ENCODE measurements around the gene NR3C2. TPM values are rescaled to one million over a fixed set of nuclear protein-coding genes. Genes with fewer than 3 reads are reported as not detected.

NR3C2 gene
- polyA plus RNA-seq, 3 donors = 0.09 to 0.27 (median 0.20) TPM

DNA sequence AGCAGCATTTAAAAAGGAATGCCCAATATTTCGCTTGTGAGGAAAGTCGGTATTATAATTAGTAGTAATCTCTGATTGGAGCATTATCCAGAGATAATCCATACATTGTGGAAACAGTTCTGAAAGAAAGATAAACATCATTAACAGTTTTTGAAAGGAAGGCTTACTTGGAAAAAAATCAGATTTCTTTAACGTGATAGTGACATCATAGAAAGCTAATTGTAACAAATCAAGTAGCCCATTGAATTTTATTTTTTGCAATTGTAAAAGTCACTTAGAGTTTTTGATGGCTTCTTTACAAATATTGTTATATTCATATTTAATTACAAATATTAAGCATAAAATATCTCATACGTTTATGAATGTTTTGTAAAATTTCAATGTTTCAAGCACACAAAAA, 11.6 kb upstream of the NR3C2 start:
- TF ChIP-seq, protein P1, sequence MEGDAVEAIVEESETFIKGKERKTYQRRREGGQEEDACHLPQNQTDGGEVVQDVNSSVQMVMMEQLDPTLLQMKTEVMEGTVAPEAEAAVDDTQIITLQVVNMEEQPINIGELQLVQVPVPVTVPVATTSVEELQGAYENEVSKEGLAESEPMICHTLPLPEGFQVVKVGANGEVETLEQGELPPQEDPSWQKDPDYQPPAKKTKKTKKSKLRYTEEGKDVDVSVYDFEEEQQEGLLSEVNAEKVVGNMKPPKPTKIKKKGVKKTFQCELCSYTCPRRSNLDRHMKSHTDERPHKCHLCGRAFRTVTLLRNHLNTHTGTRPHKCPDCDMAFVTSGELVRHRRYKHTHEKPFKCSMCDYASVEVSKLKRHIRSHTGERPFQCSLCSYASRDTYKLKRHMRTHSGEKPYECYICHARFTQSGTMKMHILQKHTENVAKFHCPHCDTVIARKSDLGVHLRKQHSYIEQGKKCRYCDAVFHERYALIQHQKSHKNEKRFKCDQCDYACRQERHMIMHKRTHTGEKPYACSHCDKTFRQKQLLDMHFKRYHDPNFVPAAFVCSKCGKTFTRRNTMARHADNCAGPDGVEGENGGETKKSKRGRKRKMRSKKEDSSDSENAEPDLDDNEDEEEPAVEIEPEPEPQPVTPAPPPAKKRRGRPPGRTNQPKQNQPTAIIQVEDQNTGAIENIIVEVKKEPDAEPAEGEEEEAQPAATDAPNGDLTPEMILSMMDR (IDR thresholded peaks at IDR 0.05) = no peak
- Histone ChIP-seq H2AFZ (ENCODE audit: insufficient read depth, low read depth, low read length, poor library complexity, severe bottlenecking) (no peak overlapping the region), H4K20me1 (ENCODE audit: insufficient read depth, low read length) (no peaks in the 10 kb centered on the region), H3K79me2 (ENCODE audit: insufficient read depth, low read length) (no peaks in the 10 kb centered on the region), H3K4me3 (replicated peaks in 1 of 3; ENCODE audit: low read depth in 2 of 3, low read length in 3 of 3) (no peak overlapping the region), H3K36me3 (replicated peaks in 1 of 2; ENCODE audit: control insufficient read depth in 1 of 2, insufficient read depth in 2 of 2, low read length in 2 of 2) (no peaks in the 10 kb centered on the region), H3K9ac (ENCODE audit: insufficient read depth, low read length, poor library complexity, severe bottlenecking) (no peak overlapping the region), H3K4me2 (replicated peaks; ENCODE audit: extremely low read depth, low read length, poor library complexity, severe bottlenecking) (no peak overlapping the region), H3K27ac (ENCODE audit: low read depth in 1 of 2, low read length in 2 of 2) (no peak overlapping the region), H3K4me1 (ENCODE audit: control insufficient read depth in 1 of 2, insufficient read depth in 2 of 2, low read length in 2 of 2) (no peaks in the 10 kb centered on the region), H3K9me3 (replicated peaks in 1 of 2; ENCODE audit: control insufficient read depth in 1 of 2, insufficient read depth in 1 of 2, low read length in 2 of 2) (no peaks in the 10 kb centered on the region), H3K27me3 (ENCODE audit: control insufficient read depth in 2 of 2, insufficient read depth in 2 of 2, low read length in 2 of 2) (peaks cover 16 to 25% of the 10 kb centered on the region in 2 donors)
- Mint-ChIP-seq H3K4me1 (no peaks in the 10 kb centered on the region), H3K27ac (no peak overlapping the region), H3K36me3 (no peaks in the 10 kb centered on the region), H3K27me3 (ENCODE audit: low read depth in 3 of 3) (peaks cover 3 to 15% (median 14%) of the 10 kb centered on the region in 3 donors), H3K9me3 (peaks cover 0 to 4% (median 0%) of the 10 kb centered on the region in 7 donors), H3K4me3 (no peak overlapping the region)
- DNase-seq = no peak
- no CpG with 5 or more reads among the region's 4 CpGs for WGBS (ENCODE audit: insufficient coverage)
- intact Hi-C loops (cut with micrococcal nuclease) = no loop called here

DNA sequence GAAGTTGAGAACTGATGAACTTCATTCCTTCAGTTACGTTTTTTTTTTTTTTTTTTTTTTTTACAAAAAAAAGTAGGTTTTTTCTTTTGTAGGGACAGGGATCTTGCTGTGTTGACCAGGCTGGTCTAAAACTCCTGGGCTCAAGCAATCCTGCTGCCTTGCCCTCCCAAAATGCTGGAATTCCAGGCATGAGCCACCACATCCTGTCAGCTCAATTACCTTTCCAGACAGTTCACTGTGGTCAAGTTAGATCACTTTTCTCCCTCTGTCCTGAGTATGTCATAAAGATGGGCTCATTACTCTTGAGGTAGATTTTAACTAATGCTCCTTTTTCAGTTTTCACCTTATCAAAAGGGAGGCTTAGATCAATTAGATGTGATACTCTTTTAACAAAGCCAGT, 10.8 kb upstream of the NR3C2 start:
- peaks cover 8 to 22% (median 19%) of the 10 kb centered on the region in 3 donors for H3K27me3 Mint-ChIP-seq (ENCODE audit: low read depth in 3 of 3)
- Histone ChIP-seq H3K4me1 (ENCODE audit: control insufficient read depth in 1 of 2, insufficient read depth in 2 of 2, low read length in 2 of 2) (no peaks in the 10 kb centered on the region), H3K4me3 (replicated peaks in 1 of 3; ENCODE audit: low read depth in 2 of 3, low read length in 3 of 3) (no peak overlapping the region), H3K36me3 (replicated peaks in 1 of 2; ENCODE audit: control insufficient read depth in 1 of 2, insufficient read depth in 2 of 2, low read length in 2 of 2) (no peaks in the 10 kb centered on the region), H3K27ac (ENCODE audit: low read depth in 1 of 2, low read length in 2 of 2) (no peak overlapping the region), H3K27me3 (ENCODE audit: control insufficient read depth in 2 of 2, insufficient read depth in 2 of 2, low read length in 2 of 2) (peaks cover 23 to 33% of the 10 kb centered on the region in 2 donors), H4K20me1 (ENCODE audit: insufficient read depth, low read length) (no peaks in the 10 kb centered on the region), H2AFZ (ENCODE audit: insufficient read depth, low read depth, low read length, poor library complexity, severe bottlenecking) (no peak overlapping the region), H3K9me3 (replicated peaks in 1 of 2; ENCODE audit: control insufficient read depth in 1 of 2, insufficient read depth in 1 of 2, low read length in 2 of 2) (no peaks in the 10 kb centered on the region), H3K4me2 (replicated peaks; ENCODE audit: extremely low read depth, low read length, poor library complexity, severe bottlenecking) (no peak overlapping the region), H3K79me2 (ENCODE audit: insufficient read depth, low read length) (no peaks in the 10 kb centered on the region), H3K9ac (ENCODE audit: insufficient read depth, low read length, poor library complexity, severe bottlenecking) (no peak overlapping the region)
- TF ChIP-seq, protein P1 (IDR thresholded peaks at IDR 0.05) = no peak
- H3K9me3 Mint-ChIP-seq = peaks cover 0 to 4% (median 0%) of the 10 kb centered on the region in 7 donors
- no CpG with 5 or more reads among the region's 1 CpG for WGBS (ENCODE audit: insufficient coverage)
- intact Hi-C loops (cut with micrococcal nuclease) = no loop called here
- no peaks in the 10 kb centered on the region for H3K36me3 Mint-ChIP-seq
- H3K4me3 Mint-ChIP-seq = no peak overlapping the region
- no peak overlapping the region for H3K27ac Mint-ChIP-seq
- no peak for DNase-seq
- no peaks in the 10 kb centered on the region for H3K4me1 Mint-ChIP-seq
